ENCODE results near the gene OTOGL.
"Not testable (repeated sequence)": the region's sequence is repeated elsewhere in the genome, so short reads cannot be mapped to it uniquely, and the experiment has no call there.

The OTOGL gene

GRCh38 chr12:80208071-80208470 is 108.7 kb downstream of the OTOGL start:
- H3K36me3 ChIP-seq = no peaks in the 10 kb centered on the region
- H3K4me3 ChIP-seq = no peak overlapping the region
- H3K27ac ChIP-seq = no peak overlapping the region
- H3K4me2 ChIP-seq = no peak overlapping the region
- no peak overlapping the region for H3K9ac ChIP-seq
- no peaks in the 10 kb centered on the region for H3K9me3 ChIP-seq (replicated peaks in 1 of 11)
- H3K27me3 ChIP-seq = no peaks in the 10 kb centered on the region
- TF ChIP-seq Cebpa-rat (IDR thresholded peaks at IDR 0.05) = no peak
- no peaks in the 10 kb centered on the region for H4K20me1 ChIP-seq
- H3K4me1 ChIP-seq = peaks cover 0 to 6% (median 3%) of the 10 kb centered on the region in 10 experiments; a peak in 5 of 20 replicates

- no peak overlapping the region for H3K4me2 ChIP-seq
Measured at GRCh38 chr12:80211671-80212070, 112.3 kb downstream of the OTOGL start.

GRCh38 chr12:80212938-80213645 is 113.8 kb downstream of the OTOGL start:
- no peak overlapping the region for H3K4me3 ChIP-seq
- H3K36me3 ChIP-seq = no peaks in the 10 kb centered on the region
- no peak overlapping the region for H3K9ac ChIP-seq
- no peak for TF ChIP-seq Cebpa-rat (IDR thresholded peaks at IDR 0.05)
- H4K20me1 ChIP-seq = no peaks in the 10 kb centered on the region
- peaks cover 21 to 42% (median 25%) of the 10 kb centered on the region in 10 experiments for H3K4me1 ChIP-seq
- H3K27me3 ChIP-seq = no peaks in the 10 kb centered on the region
- H3K9me3 ChIP-seq (replicated peaks in 1 of 11) = no peaks in the 10 kb centered on the region
- no peak overlapping the region for H3K27ac ChIP-seq
- H3K4me2 ChIP-seq = peak overlapping the region in 7 of 11 experiments; percentile 0 to 48 (median 10); a peak in 5 of 22 replicates

More at GRCh38 chr12:80211671-80212070, 112.3 kb downstream of the OTOGL start:
- Histone ChIP-seq H3K36me3 (no peaks in the 10 kb centered on the region), H4K20me1 (no peaks in the 10 kb centered on the region), H3K9me3 (replicated peaks in 1 of 11) (no peaks in the 10 kb centered on the region), H3K4me1 (peaks cover 7 to 28% (median 11%) of the 10 kb centered on the region in 10 experiments; a peak in 17 of 20 replicates), H3K27me3 (no peaks in the 10 kb centered on the region), H3K9ac (no peak overlapping the region), H3K4me3 (no peak overlapping the region), H3K27ac (no peak overlapping the region)
- no peak for TF ChIP-seq Cebpa-rat (IDR thresholded peaks at IDR 0.05)

- TF ChIP-seq Cebpa-rat (IDR thresholded peaks at IDR 0.05) = no peak
- Histone ChIP-seq H3K36me3 (no peaks in the 10 kb centered on the region), H4K20me1 (no peaks in the 10 kb centered on the region), H3K9me3 (replicated peaks in 1 of 11) (no peaks in the 10 kb centered on the region), H3K4me2 (no peak overlapping the region), H3K27me3 (no peaks in the 10 kb centered on the region), H3K9ac (no peak overlapping the region), H3K4me3 (no peak overlapping the region), H3K27ac (no peak overlapping the region), H3K4me1 (peaks cover 29 to 50% (median 33%) of the 10 kb centered on the region in 10 experiments)
Measured at GRCh38 chr12:80213871-80214270, 114.5 kb downstream of the OTOGL start.

GRCh38 chr12:80217011-80217535 is 117.7 kb downstream of the OTOGL start:
- H3K4me2 ChIP-seq = peak overlapping the region; percentile 50 to 85 (median 72)
- peak overlapping the region in 6 of 11 experiments; percentile 21 to 62 (median 46); a peak in 10 of 22 replicates for H3K27ac ChIP-seq
- H3K27me3 ChIP-seq = no peaks in the 10 kb centered on the region
- peak overlapping the region in 6 of 10 experiments; percentile 9 to 49 (median 22); a peak in 7 of 20 replicates for H3K4me3 ChIP-seq
- H4K20me1 ChIP-seq = no peaks in the 10 kb centered on the region
- peaks cover 36 to 74% (median 55%) of the 10 kb centered on the region in 10 experiments for H3K4me1 ChIP-seq
- no peaks in the 10 kb centered on the region for H3K36me3 ChIP-seq
- peak overlapping the region in 5 of 11 experiments; percentile 15 to 51 (median 33); a peak in 6 of 22 replicates for H3K9ac ChIP-seq
- TF ChIP-seq Cebpa-rat (IDR thresholded peaks at IDR 0.05) = no peak
- no peaks in the 10 kb centered on the region for H3K9me3 ChIP-seq (replicated peaks in 1 of 11)

- peak overlapping the region in 10 of 11 experiments; percentile 12 to 85 (median 72); a peak in 17 of 22 replicates for H3K4me2 ChIP-seq
- H3K9me3 ChIP-seq (replicated peaks in 1 of 11) = peaks cover 0 to 11% (median 3%) of the 10 kb centered on the region in 11 experiments; a peak in 7 of 22 replicates
- H3K4me1 ChIP-seq = peaks cover 37 to 77% (median 61%) of the 10 kb centered on the region in 10 experiments
- not testable (repeated sequence) for H4K20me1 ChIP-seq, H3K27me3 ChIP-seq, H3K4me3 ChIP-seq, H3K9ac ChIP-seq, H3K36me3 ChIP-seq
- peak overlapping the region in 1 of 11 experiments; percentile 62; a peak in 3 of 22 replicates for H3K27ac ChIP-seq
Measured at GRCh38 chr12:80218925-80219324, 119.6 kb downstream of the OTOGL start.

- H3K36me3 ChIP-seq = no peaks in the 10 kb centered on the region
- no peak overlapping the region for H3K9ac ChIP-seq
- H3K27me3 ChIP-seq = no peaks in the 10 kb centered on the region
- H4K20me1 ChIP-seq = no peaks in the 10 kb centered on the region
- peaks cover 0 to 13% (median 8%) of the 10 kb centered on the region in 11 experiments; a peak in 7 of 22 replicates for H3K9me3 ChIP-seq (replicated peaks in 1 of 11)
- peak overlapping the region in 2 of 11 experiments; percentile 29 to 62; a peak in 2 of 22 replicates for H3K27ac ChIP-seq
- peak overlapping the region in 8 of 11 experiments; percentile 42 to 85 (median 72); a peak in 13 of 22 replicates for H3K4me2 ChIP-seq
- no peak overlapping the region for H3K4me3 ChIP-seq
- no peak for TF ChIP-seq Cebpa-rat (IDR thresholded peaks at IDR 0.05)
- H3K4me1 ChIP-seq = peaks cover 37 to 73% (median 61%) of the 10 kb centered on the region in 10 experiments
Measured at GRCh38 chr12:80219345-80219744, 120.0 kb downstream of the OTOGL start.

GRCh38 chr12:80222261-80222660 is 122.9 kb downstream of the OTOGL start:
- peak overlapping the region in 3 of 11 experiments; percentile 5 to 51 (median 10); a peak in 5 of 22 replicates for H3K9ac ChIP-seq
- peaks cover 0 to 13% (median 8%) of the 10 kb centered on the region in 11 experiments; a peak in 7 of 22 replicates for H3K9me3 ChIP-seq (replicated peaks in 1 of 11)
- H4K20me1 ChIP-seq = no peaks in the 10 kb centered on the region
- H3K27me3 ChIP-seq = no peaks in the 10 kb centered on the region
- H3K4me3 ChIP-seq = no peak overlapping the region
- H3K4me1 ChIP-seq = peaks cover 48 to 67% (median 53%) of the 10 kb centered on the region in 10 experiments
- no peak for TF ChIP-seq Cebpa-rat (IDR thresholded peaks at IDR 0.05)
- H3K4me2 ChIP-seq = peak overlapping the region; percentile 44 to 77 (median 67)
- no peaks in the 10 kb centered on the region for H3K36me3 ChIP-seq
- H3K27ac ChIP-seq = peak overlapping the region in 9 of 11 experiments; percentile 11 to 77 (median 64); a peak in 15 of 22 replicates

GRCh38 chr12:80226576-80226975 is 127.2 kb downstream of the OTOGL start:
- peak in 2 of 11 experiments; percentile 24 to 68; a peak in 1 of 22 replicates for TF ChIP-seq Cebpa-rat (IDR thresholded peaks at IDR 0.05)

GRCh38 chr12:80227904-80228303 is 128.6 kb downstream of the OTOGL start:
- not testable (repeated sequence) for H3K27ac ChIP-seq, H3K4me2 ChIP-seq, H3K36me3 ChIP-seq, H3K27me3 ChIP-seq, H4K20me1 ChIP-seq, H3K9ac ChIP-seq, H3K4me3 ChIP-seq
- Histone ChIP-seq H3K4me1 (peaks cover under 1 to 23% (median 14%) of the 10 kb centered on the region in 10 experiments), H3K9me3 (replicated peaks in 1 of 11) (peaks cover 0 to 12% (median 8%) of the 10 kb centered on the region in 11 experiments; a peak in 7 of 22 replicates)

More at GRCh38 chr12:80226576-80226975, 127.2 kb downstream of the OTOGL start:
- Histone ChIP-seq H3K27ac (peak overlapping the region in 2 of 11 experiments; percentile 30 to 44; a peak in 2 of 22 replicates), H3K4me2 (peak overlapping the region in 8 of 11 experiments; percentile 6 to 65 (median 57); a peak in 13 of 22 replicates), H3K9ac (no peak overlapping the region), H3K4me3 (no peak overlapping the region), H3K9me3 (replicated peaks in 1 of 11) (peaks cover 0 to 13% (median 8%) of the 10 kb centered on the region in 11 experiments; a peak in 7 of 22 replicates), H3K4me1 (peaks cover 14 to 36% (median 27%) of the 10 kb centered on the region in 10 experiments), H3K27me3 (no peaks in the 10 kb centered on the region), H3K36me3 (no peaks in the 10 kb centered on the region), H4K20me1 (no peaks in the 10 kb centered on the region)
